ENCODE measurements around the gene CRADD. TPM values are rescaled to one million over a fixed set of nuclear protein-coding genes. Genes with fewer than 3 reads are reported as not detected.
A peak's percentile ranks its signal among the peaks of the same experiment; 100 is the strongest.

The CRADD gene
- total RNA-seq, 4 donors from 2014 or later: 51.0 to 86.3 (median 56.6) TPM

DNA sequence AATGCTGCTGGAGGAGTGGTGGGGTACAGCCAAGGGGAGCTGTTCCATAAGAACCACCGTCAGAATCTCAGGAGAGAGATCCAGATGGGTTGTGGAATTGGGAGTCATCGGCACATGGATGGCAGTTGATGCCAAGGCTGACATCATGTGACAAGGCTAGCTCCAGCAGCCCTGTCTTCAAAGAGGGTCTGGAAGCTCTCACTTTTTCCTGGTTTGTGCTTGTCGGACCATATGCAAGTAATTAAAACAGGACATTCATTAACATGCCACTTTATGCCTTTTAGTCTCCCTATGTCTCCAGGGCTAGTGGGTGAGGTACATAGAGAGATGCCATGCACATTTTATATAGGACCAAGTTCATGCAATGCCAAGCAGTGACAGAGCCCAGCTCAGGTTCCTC is 211.8 kb downstream of the CRADD start:
- Histone ChIP-seq H3K27me3 (no peaks in the 10 kb centered on the region), H3K4me3 (no peak overlapping the region), H3K36me3 (no peaks in the 10 kb centered on the region), H3K4me1 (peaks cover 0 to 22% (median 12%) of the 10 kb centered on the region in 4 donors), H3K9me3 (no peaks in the 10 kb centered on the region), H3K27ac (no peak overlapping the region)
- TF ChIP-seq EP300 (IDR thresholded peaks at IDR 0.05) (no peak), POLR2A (IDR thresholded peaks at IDR 0.05) (no peak)
- TF ChIP-seq, protein P1, sequence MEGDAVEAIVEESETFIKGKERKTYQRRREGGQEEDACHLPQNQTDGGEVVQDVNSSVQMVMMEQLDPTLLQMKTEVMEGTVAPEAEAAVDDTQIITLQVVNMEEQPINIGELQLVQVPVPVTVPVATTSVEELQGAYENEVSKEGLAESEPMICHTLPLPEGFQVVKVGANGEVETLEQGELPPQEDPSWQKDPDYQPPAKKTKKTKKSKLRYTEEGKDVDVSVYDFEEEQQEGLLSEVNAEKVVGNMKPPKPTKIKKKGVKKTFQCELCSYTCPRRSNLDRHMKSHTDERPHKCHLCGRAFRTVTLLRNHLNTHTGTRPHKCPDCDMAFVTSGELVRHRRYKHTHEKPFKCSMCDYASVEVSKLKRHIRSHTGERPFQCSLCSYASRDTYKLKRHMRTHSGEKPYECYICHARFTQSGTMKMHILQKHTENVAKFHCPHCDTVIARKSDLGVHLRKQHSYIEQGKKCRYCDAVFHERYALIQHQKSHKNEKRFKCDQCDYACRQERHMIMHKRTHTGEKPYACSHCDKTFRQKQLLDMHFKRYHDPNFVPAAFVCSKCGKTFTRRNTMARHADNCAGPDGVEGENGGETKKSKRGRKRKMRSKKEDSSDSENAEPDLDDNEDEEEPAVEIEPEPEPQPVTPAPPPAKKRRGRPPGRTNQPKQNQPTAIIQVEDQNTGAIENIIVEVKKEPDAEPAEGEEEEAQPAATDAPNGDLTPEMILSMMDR (IDR thresholded peaks at IDR 0.05): no peak
- no peak for DNase-seq (ENCODE audit: low spot score in 2 of 2)
- WGBS, 2 donors: 85 to 88% methylated on average over 3 of the region's 3 CpGs

DNA sequence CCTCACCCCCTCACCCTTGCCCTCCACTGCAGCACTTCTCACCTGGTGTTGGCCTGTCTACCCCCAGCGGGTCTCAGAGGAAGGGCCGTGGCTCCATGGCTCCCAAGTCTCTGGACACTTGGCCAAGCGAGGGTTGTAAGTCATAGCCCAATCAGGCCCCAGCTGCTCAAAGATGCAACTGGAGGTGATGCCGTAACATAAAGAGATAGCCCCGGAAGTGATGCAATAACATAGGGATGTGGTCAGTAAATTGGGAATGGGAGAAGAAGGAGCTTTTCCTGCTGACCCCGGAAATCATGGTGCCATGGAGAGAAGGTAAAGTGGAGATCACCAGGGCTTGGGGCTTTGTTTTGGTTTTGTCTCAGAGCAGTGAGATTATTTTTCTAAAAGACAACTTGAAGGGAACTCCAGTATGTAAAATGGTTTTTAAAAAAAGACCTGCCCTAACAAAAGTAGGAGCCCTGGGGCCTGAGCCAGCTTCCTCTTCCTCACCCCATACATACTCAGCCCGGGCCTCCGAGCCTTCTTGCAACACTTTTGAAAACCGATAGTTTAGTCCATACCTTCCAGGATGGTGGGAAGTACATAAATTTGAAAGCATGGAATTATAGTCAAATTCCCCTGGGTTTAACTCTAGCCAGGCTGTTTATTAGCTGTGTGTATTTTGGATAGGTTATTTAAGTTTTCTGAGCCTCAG is 212.5 kb downstream of the CRADD start:
- Histone ChIP-seq H3K4me1 (peaks cover 0 to 29% (median 19%) of the 10 kb centered on the region in 4 donors), H3K27me3 (no peaks in the 10 kb centered on the region), H3K36me3 (no peaks in the 10 kb centered on the region), H3K27ac (no peak overlapping the region), H3K9me3 (no peaks in the 10 kb centered on the region), H3K4me3 (no peak overlapping the region)
- 86 to 89% methylated on average over 9 of the region's 9 CpGs for WGBS, 2 donors
- peak in 1 of 2 donors; percentile 4 for DNase-seq (ENCODE audit: low spot score in 2 of 2)
- TF ChIP-seq EP300 (IDR thresholded peaks at IDR 0.05): no peak
- TF ChIP-seq, protein P1 (IDR thresholded peaks at IDR 0.05): no peak
- no peak for TF ChIP-seq POLR2A (IDR thresholded peaks at IDR 0.05)

- Histone ChIP-seq H3K27me3 (no peaks in the 10 kb centered on the region), H3K4me3 (no peak overlapping the region), H3K9me3 (no peaks in the 10 kb centered on the region), H3K27ac (peak overlapping the region; percentile 34 to 68 (median 36)), H3K4me1 (peaks cover 0 to 37% (median 25%) of the 10 kb centered on the region in 4 donors), H3K36me3 (no peaks in the 10 kb centered on the region)
- TF ChIP-seq, protein P1 (IDR thresholded peaks at IDR 0.05): peak in 1 of 5 experiments; percentile 11
- no peak for TF ChIP-seq POLR2A (IDR thresholded peaks at IDR 0.05)
- TF ChIP-seq EP300 (IDR thresholded peaks at IDR 0.05): peak in 1 of 2 donors; percentile 65
- no peak for DNase-seq (ENCODE audit: low spot score in 2 of 2)
- 32 to 35% methylated on average over 14 of the region's 14 CpGs for WGBS, 2 donors
Measured at GRCh38 chr12:93892423-93893268, 215.5 kb downstream of the CRADD start.

DNA sequence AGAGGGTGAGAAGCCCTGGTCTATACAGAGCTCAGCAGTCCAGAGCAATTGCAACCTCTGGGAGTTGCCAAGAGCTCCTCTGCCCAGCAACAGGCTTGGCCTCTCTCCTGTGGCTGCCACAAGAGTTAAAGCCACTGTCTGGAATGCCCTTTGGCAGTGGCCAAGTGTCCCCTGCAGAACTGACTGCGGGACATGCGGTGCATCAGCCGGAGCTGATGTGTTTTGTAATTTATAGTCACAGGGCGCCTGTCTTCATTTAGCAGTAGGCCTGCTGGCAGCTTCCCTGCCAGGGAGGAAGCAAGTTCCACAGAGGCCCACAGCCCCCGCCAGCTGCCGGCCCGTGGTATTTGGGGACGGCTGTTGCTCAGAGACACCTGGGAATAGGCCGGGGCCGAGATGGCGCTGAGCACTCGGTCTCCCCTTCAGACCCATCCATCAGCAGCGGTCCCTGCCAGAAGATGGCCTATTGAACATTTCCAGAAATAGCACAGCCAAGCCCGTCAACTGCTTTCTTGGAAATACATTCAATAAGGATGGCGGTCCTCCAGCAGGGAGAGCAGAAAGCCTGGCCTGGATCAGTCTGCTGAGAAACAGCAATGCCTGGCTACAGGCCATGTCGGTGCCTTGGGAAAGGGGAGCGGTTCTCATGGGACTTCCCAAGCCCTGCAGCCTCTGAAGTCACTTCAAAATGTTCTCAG is 217.4 kb downstream of the CRADD start:
- WGBS, 2 donors: 5 to 14% methylated on average over 15 to 17 of the region's 17 CpGs
- H3K4me3 ChIP-seq: peak overlapping the region in 1 of 4 donors; percentile 28
- peak overlapping the region; percentile 1 to 80 (median 67) for H3K27ac ChIP-seq
- no peaks in the 10 kb centered on the region for H3K9me3 ChIP-seq
- H3K27me3 ChIP-seq: no peaks in the 10 kb centered on the region
- peak; percentile 38 to 68 for DNase-seq (ENCODE audit: low spot score in 2 of 2)
- TF ChIP-seq, protein P1 (IDR thresholded peaks at IDR 0.05): peak in 2 of 5 experiments; percentile 2 to 6
- TF ChIP-seq POLR2A (IDR thresholded peaks at IDR 0.05): no peak
- TF ChIP-seq EP300 (IDR thresholded peaks at IDR 0.05): peak in 1 of 2 donors; percentile 68
- no peaks in the 10 kb centered on the region for H3K36me3 ChIP-seq
- H3K4me1 ChIP-seq: peaks cover 0 to 37% (median 25%) of the 10 kb centered on the region in 4 donors
